GM18498 (cell line): ENCODE results near the gene NOS1.

Experiments used
- ATAC-seq: cut with Tn5 transposase; IDR thresholded peaks from one replicate; pipeline ENCODE4 v1.9.1; 2021; ENCODE audit warnings: mild to moderate bottlenecking, moderate library complexity; ENCODE audit not compliant: unreplicated experiment

NOS1 gene

GRCh38 chr12:117333331-117333881, 28.0 kb downstream of the NOS1 start:
- ATAC-seq: no peak

- ATAC-seq: no peak
Measured at GRCh38 chr12:117331691-117332090, 29.7 kb downstream of the NOS1 start.

- no peak for ATAC-seq
Measured at GRCh38 chr12:117330441-117331113, 30.8 kb downstream of the NOS1 start.

GRCh38 chr12:117329756-117330155, 31.7 kb downstream of the NOS1 start:
- no peak for ATAC-seq

- no peak for ATAC-seq
Measured at GRCh38 chr12:117328556-117329100, 32.8 kb downstream of the NOS1 start.

GRCh38 chr12:117322428-117322827, 39.0 kb downstream of the NOS1 start:
- ATAC-seq: no peak

GRCh38 chr12:117321572-117321971, 39.9 kb downstream of the NOS1 start:
- ATAC-seq: no peak

- no peak for ATAC-seq
Measured at GRCh38 chr12:117318591-117318990, 42.8 kb downstream of the NOS1 start.

- no peak for ATAC-seq
Measured at GRCh38 chr12:117316336-117316735, 45.1 kb downstream of the NOS1 start.

GRCh38 chr12:117313926-117314325, 47.5 kb downstream of the NOS1 start:
- no peak for ATAC-seq

GRCh38 chr12:117312770-117313169, 48.7 kb downstream of the NOS1 start:
- ATAC-seq: no peak

- no peak for ATAC-seq
Measured at GRCh38 chr12:117309276-117309925, 52.0 kb downstream of the NOS1 start.

- no peak for ATAC-seq
Measured at GRCh38 chr12:117300174-117300573, 61.3 kb downstream of the NOS1 start.

GRCh38 chr12:117298648-117299225, 62.7 kb downstream of the NOS1 start:
- ATAC-seq: no peak

GRCh38 chr12:117298191-117298590, 63.2 kb downstream of the NOS1 start:
- no peak for ATAC-seq

GRCh38 chr12:117294189-117294603, 67.2 kb downstream of the NOS1 start:
- no peak for ATAC-seq

- ATAC-seq: no peak
Measured at GRCh38 chr12:117293510-117293909, 67.9 kb downstream of the NOS1 start.

- no peak for ATAC-seq
Measured at GRCh38 chr12:117292688-117293087, 68.7 kb downstream of the NOS1 start.

- ATAC-seq: no peak
Measured at GRCh38 chr12:117284140-117284539, 77.3 kb downstream of the NOS1 start.

- no peak for ATAC-seq
Measured at GRCh38 chr12:117282490-117282889, 78.9 kb downstream of the NOS1 start.

GRCh38 chr12:117280019-117280680, 81.3 kb downstream of the NOS1 start:
- no peak for ATAC-seq
